H9 (cell line): ENCODE measurements around the gene PPM1N. TPM values are rescaled to one million over a fixed set of nuclear protein-coding genes. Genes with fewer than 3 reads are reported as not detected.
A peak's percentile ranks its signal among the peaks of the same experiment; 100 is the strongest.

ENCODE experiments used
- DNase-seq: peaks from one replicate; pipeline ENCODE4 v3.0.0-alpha.2; 2017
- H2AFZ ChIP-seq: one replicate; pipeline ENCODE4 v1.6.1; 2013; ENCODE audit warnings: mild to moderate bottlenecking, low read length, control low read depth, moderate library complexity
- H2AK5ac ChIP-seq: 2 replicates; pipeline ENCODE4 v1.6.1; 2013; ENCODE audit warnings: low read length, control low read depth, mixed read lengths; ENCODE audit not compliant: insufficient read length
- H2BK120ac ChIP-seq: one replicate; pipeline ENCODE4 v1.6.1; 2013; ENCODE audit warnings: low read depth, mild to moderate bottlenecking, low read length, control low read depth, inconsistent platforms; ENCODE audit not compliant: poor library complexity, severe bottlenecking
- H2BK12ac ChIP-seq: 2 replicates; pipeline ENCODE4 v1.6.1; 2013; ENCODE audit warnings: low read length, control low read depth, mixed read lengths, low read depth; ENCODE audit not compliant: insufficient read length
- H2BK15ac ChIP-seq: 2 replicates; pipeline ENCODE4 v1.6.1; 2013; ENCODE audit warnings: low read depth, low read length, control low read depth
- H2BK20ac ChIP-seq: one replicate; pipeline ENCODE4 v1.6.1; 2013; ENCODE audit warnings: low read depth, mild to moderate bottlenecking, low read length, control low read depth, inconsistent platforms; ENCODE audit not compliant: poor library complexity, severe bottlenecking
- H2BK5ac ChIP-seq: 2 replicates; pipeline ENCODE4 v1.6.1; 2013; ENCODE audit warnings: low read length, control low read depth, mixed read lengths; ENCODE audit not compliant: insufficient read length
- H3K14ac ChIP-seq: 2 replicates; pipeline ENCODE4 v1.6.1; 2013; ENCODE audit warnings: low read length, control low read depth; ENCODE audit not compliant: insufficient read depth
- H3K18ac ChIP-seq: 2 replicates; pipeline ENCODE4 v1.6.1; 2013; ENCODE audit warnings: low read depth, mild to moderate bottlenecking, mixed read lengths, low read length, control low read depth; ENCODE audit not compliant: insufficient read length
- H3K23ac ChIP-seq: 2 replicates; pipeline ENCODE4 v1.6.1; 2013; ENCODE audit warnings: low read length, control low read depth, mixed read lengths, low read depth; ENCODE audit not compliant: insufficient read length
- H3K23me2 ChIP-seq: 2 replicates; pipeline ENCODE4 v1.6.1; 2013; ENCODE audit warnings: low read depth, mild to moderate bottlenecking, mixed read lengths, low read length, control low read depth; ENCODE audit not compliant: insufficient read length, poor library complexity, severe bottlenecking
- H3K27ac ChIP-seq: 2 replicates; pipeline ENCODE4 v1.5.1; 2013; ENCODE audit warnings: low read length, control low read depth, mixed read lengths, low read depth; ENCODE audit not compliant: insufficient read length
- H3K27me3 ChIP-seq: 2 replicates; pipeline ENCODE4 v1.6.1; 2013; ENCODE audit warnings: low read length, control low read depth, inconsistent platforms; ENCODE audit not compliant: insufficient read depth
- H3K4ac ChIP-seq: 2 replicates; pipeline ENCODE4 v1.6.1; 2013; ENCODE audit warnings: low read depth, mild to moderate bottlenecking, control low read depth, inconsistent platforms, low read length, moderate library complexity
- H3K4me1 ChIP-seq: 2 replicates; pipeline ENCODE4 v1.6.1; 2013; ENCODE audit warnings: low read length, control low read depth, inconsistent platforms; ENCODE audit not compliant: insufficient read depth
- H3K4me2 ChIP-seq: 2 replicates; pipeline ENCODE4 v1.6.1; 2013; ENCODE audit warnings: low read length, control low read depth, mixed read lengths; ENCODE audit not compliant: insufficient read length, insufficient read depth
- H3K56ac ChIP-seq: 2 replicates; pipeline ENCODE4 v1.6.1; 2013; ENCODE audit warnings: low read depth, mild to moderate bottlenecking, mixed read lengths, low read length, control low read depth; ENCODE audit not compliant: insufficient read length
- H3K79me1 ChIP-seq: 2 replicates; pipeline ENCODE4 v1.6.1; 2013; ENCODE audit warnings: low read depth, mild to moderate bottlenecking, moderate library complexity, low read length, control low read depth, inconsistent platforms; ENCODE audit not compliant: insufficient read depth, poor library complexity, severe bottlenecking
- H3K79me2 ChIP-seq: 2 replicates; pipeline ENCODE4 v1.6.1; 2013; ENCODE audit warnings: low read length, control low read depth, inconsistent platforms; ENCODE audit not compliant: insufficient read depth
- H3K9ac ChIP-seq: 2 replicates; pipeline ENCODE4 v1.6.1; 2013; ENCODE audit warnings: low read length, control low read depth, mixed read lengths; ENCODE audit not compliant: insufficient read length; ENCODE audit errors: extremely low read depth
- H3K9me3 ChIP-seq: one replicate; pipeline ENCODE4 v1.6.1; 2013; ENCODE audit warnings: low read depth, low read length, inconsistent platforms; ENCODE audit not compliant: control insufficient read depth
- H3T11ph ChIP-seq: one replicate; pipeline ENCODE4 v1.6.1; 2013; ENCODE audit warnings: mild to moderate bottlenecking, low read length, control low read depth, inconsistent platforms
- H4K20me1 ChIP-seq: one replicate; pipeline ENCODE4 v1.6.1; 2013; ENCODE audit not compliant: control insufficient read depth, insufficient read length, insufficient read depth
- H4K5ac ChIP-seq: 2 replicates; pipeline ENCODE4 v1.6.1; 2013; ENCODE audit warnings: low read depth, mild to moderate bottlenecking, mixed read lengths, low read length, control low read depth; ENCODE audit not compliant: insufficient read length
- H4K8ac ChIP-seq: replicated peaks from 2 replicates; pipeline ENCODE4 v1.6.1; 2013; ENCODE audit warnings: low read length, control low read depth, mixed read lengths, low read depth; ENCODE audit not compliant: insufficient read length
- H4K91ac ChIP-seq: 2 replicates; pipeline ENCODE4 v1.6.1; 2013; ENCODE audit warnings: low read depth, mild to moderate bottlenecking, moderate library complexity, mixed read lengths, low read length, control low read depth; ENCODE audit not compliant: insufficient read length
- H3K27ac Mint-ChIP-seq, 3 experiments: 2 replicates in 2 of 3; 3 replicates in 1 of 3; pipeline ENCODE4 v1.8.0; 2020 to 2021; ENCODE audit warnings: mixed read lengths in 3 of 3, mild to moderate bottlenecking in 1 of 3, moderate library complexity in 1 of 3
- H3K27me3 Mint-ChIP-seq: 2 replicates; pipeline ENCODE4 v1.8.0; 2021; ENCODE audit warnings: low read depth, mild to moderate bottlenecking, moderate library complexity, mixed read lengths
- H3K36me3 Mint-ChIP-seq, 3 experiments: 2 replicates in 2 of 3; 3 replicates in 1 of 3; pipeline ENCODE4 v1.8.0; 2020 to 2021; ENCODE audit warnings: low read depth in 3 of 3, mixed read lengths in 3 of 3; ENCODE audit not compliant: insufficient read depth in 1 of 3
- H3K4me1 Mint-ChIP-seq, 2 experiments: 2 replicates each; pipeline ENCODE4 v1.8.0; 2020; ENCODE audit warnings: mixed read lengths in 2 of 2
- H3K4me3 Mint-ChIP-seq, 2 experiments: 2 replicates in 1 of 2; 3 replicates in 1 of 2; pipeline ENCODE4 v1.8.0; 2020 to 2021; ENCODE audit warnings: mild to moderate bottlenecking in 2 of 2, mixed read lengths in 2 of 2, moderate library complexity in 1 of 2
- H3K9me3 Mint-ChIP-seq, 2 experiments: 2 replicates in 1 of 2; 3 replicates in 1 of 2; pipeline ENCODE4 v1.8.0; 2020; ENCODE audit warnings: mild to moderate bottlenecking in 2 of 2, mixed read lengths in 2 of 2, moderate library complexity in 1 of 2
- CTCF ChIP-seq: fragments of 200-600 bp; sonication (generic); conservative IDR thresholded peaks from 3 replicates; pipeline ENCODE4 v1.8.0; 2021; ENCODE audit warnings: antibody characterized with exemption, mild to moderate bottlenecking
- WGBS: extraction: QIAGEN DNeasy Blood & Tissue Kit; methylation state at CpG from one replicate; pipeline ENCODE4 v1.1.7; 2013; ENCODE audit warnings: missing lambda C conversion rate, low lambda C conversion rate, mixed read lengths; ENCODE audit not compliant: insufficient read length; ENCODE audit errors: extremely low coverage; 5-methylcytosine and 5-hydroxymethylcytosine counted together
- total RNA-seq: library from RNA; stranded (reverse); gene quantifications from 2 replicates; pipeline ENCODE4 v1.2.1, GENCODE V29; 2021

Gene PPM1N
- total RNA-seq, 1 experiment from 2014 or later: 7.7 TPM

DNA sequence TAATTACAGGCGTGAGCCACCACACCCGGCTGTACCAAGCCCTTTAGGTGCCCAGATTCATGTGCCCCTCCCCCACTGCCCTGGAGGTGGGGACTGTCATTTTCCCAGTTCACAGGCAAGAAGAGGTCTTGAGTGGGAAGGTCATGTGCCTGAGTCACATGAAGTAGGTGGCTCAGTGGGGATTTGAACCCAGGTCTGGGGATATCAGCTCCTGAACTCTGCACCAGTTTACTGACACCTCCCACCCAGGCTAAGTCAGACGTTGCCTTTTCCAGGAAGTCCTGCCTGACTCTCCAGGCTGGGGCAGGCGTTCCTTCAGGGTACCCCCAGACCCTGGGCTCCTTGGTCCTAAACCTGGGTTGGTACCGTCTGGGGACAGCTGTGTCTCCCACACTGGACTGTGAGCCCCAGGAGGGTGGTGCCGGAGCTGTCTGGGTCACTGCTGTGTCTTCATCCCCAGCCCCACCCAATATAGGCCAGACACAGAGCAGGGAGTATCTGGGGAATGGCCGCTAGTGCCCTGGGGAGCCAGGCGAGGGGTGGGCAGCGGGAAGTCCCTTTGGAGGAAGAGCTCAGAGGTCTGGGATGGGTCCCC lies 17.7 kb downstream of the PPM1N start:
- no peaks in the 10 kb centered on the region for H3K27me3 ChIP-seq
- peaks cover 28% of the 10 kb centered on the region; the same call in 1 of the 2 replicates for H3K79me2 ChIP-seq
- no peak overlapping the region for H3K14ac ChIP-seq
- no peak for DNase-seq
- peaks cover 18% of the 10 kb centered on the region for H3K79me1 ChIP-seq
- H3K23me2 ChIP-seq: no peaks in the 10 kb centered on the region
- H2BK12ac ChIP-seq: no peak overlapping the region
- Mint-ChIP-seq H3K36me3 (peaks cover 25 to 48% (median 35%) of the 10 kb centered on the region in 3 experiments), H3K27me3 (no peaks in the 10 kb centered on the region; the same call in 1 of the 2 replicates), H3K4me3 (no peak overlapping the region; a peak in 1 of 5 replicates), H3K9me3 (no peaks in the 10 kb centered on the region), H3K4me1 (peaks cover 4 to 5% of the 10 kb centered on the region in 2 experiments; a peak in 3 of 4 replicates), H3K27ac (peak overlapping the region in 2 of 3 experiments; percentile 35 to 63; a peak in 1 of 7 replicates)
- no peaks in the 10 kb centered on the region for H4K20me1 ChIP-seq
- no peak overlapping the region for H3K9ac ChIP-seq
- no peak overlapping the region for H2BK20ac ChIP-seq
- H3K23ac ChIP-seq: no peak overlapping the region
- no peak overlapping the region for H4K8ac ChIP-seq
- H2AK5ac ChIP-seq: no peak overlapping the region
- H3K56ac ChIP-seq: no peak overlapping the region
- H3K4me1 ChIP-seq: no peaks in the 10 kb centered on the region; the same call in 1 of the 2 replicates
- no peak overlapping the region for H3K4ac ChIP-seq
- TF ChIP-seq CTCF: no peak
- H3K9me3 ChIP-seq: no peaks in the 10 kb centered on the region
- no peak overlapping the region for H2AFZ ChIP-seq
- no peak overlapping the region for H3K27ac ChIP-seq
- H3T11ph ChIP-seq: no peak overlapping the region
- H4K5ac ChIP-seq: no peak overlapping the region
- no peak overlapping the region for H2BK5ac ChIP-seq
- no peak overlapping the region for H3K4me2 ChIP-seq
- H2BK15ac ChIP-seq: no peak overlapping the region
- H2BK120ac ChIP-seq: no peak overlapping the region
- no CpG with 5 or more reads among the region's 9 CpGs for WGBS
- no peak overlapping the region for H3K18ac ChIP-seq
- H4K91ac ChIP-seq: no peak overlapping the region
